ENCODE measurements around the gene DPRX.
"Not testable (repeated sequence)": the region's sequence is repeated elsewhere in the genome, so short reads cannot be mapped to it uniquely, and the experiment has no call there.

DPRX gene

GRCh38 chr19:53647350-53647749 lies 15.6 kb downstream of the DPRX start:
- no peak for DNase-seq

DNA sequence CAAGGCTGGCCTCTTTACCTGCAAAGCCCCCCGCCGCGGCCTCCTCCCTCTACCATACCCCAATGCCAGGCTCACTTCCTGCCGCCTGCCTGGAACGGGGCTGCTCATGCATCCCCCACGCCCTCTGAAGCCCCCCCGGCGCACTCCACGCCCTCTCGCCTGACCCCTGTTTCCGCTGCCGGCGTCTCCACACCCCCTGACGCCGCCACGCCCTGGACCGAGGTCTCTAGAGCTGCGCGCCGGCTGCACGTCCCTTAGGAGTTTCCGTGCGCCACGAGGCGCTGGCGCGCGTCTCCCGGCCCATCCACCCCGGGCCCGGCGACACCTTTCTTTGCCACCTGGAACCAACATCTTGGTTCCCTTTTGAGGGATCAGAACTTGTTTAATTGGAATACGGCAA lies 16.0 kb downstream of the DPRX start:
- no peak for DNase-seq

DNA sequence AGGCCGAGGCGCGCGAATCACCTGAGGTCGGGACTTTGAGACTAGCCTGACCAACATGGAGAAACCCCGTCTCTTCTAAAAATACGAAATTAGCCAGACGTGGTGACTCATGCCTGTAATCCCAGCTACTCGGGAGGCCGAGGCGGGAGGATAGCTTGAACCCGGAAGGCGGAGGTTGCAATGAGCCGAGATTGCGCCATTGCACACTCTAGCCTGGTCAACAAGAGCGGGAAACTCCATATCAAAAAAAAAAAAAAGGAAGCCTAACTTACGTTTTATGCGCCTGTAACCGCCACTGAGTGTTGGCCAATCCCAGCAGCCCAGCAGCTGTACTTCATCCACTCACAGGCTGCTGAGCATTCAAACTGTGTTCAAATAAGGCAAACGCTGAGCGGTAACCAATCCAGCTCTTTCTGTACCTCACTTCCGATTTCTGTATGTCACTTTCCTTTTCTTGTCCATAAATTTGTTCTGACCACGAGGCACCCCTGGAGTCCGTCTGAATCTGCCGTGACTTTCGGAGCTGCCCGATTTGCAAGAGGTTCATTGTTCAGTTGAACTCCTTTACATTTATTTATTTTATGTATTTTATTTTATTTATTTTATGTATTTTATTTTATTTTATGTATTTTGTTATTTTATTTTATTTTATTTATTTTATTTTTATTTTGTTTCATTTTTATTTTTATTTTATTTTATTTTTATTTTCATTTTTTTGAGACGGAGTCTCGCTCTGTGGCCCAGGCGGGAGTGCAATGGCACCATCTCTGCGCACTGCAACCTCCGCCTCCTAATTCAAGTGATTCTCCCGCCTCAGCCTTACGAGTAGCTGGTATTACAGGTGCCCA lies 18.2 kb downstream of the DPRX start:
- no peak for DNase-seq

DNA sequence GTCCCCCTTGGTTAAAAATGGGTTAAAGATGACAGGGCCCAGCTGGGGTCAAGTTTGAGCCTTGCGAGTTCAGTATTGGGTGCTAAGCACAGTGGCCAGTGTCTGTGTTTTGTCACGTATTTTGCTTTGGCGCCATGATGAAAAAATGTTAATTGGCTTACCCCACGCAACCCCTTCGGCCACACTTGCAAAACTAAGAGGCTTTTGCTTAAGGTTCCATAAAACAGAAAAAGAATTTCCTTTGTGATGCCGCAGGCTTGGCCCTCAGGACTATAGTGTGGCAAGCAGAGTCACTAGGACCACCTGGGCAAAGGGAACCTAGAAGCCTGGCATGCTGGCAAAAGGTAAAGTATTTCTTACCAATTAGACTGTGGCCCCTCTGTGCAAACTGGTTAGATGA lies 20.7 kb downstream of the DPRX start:
- DNase-seq = no peak

DNA sequence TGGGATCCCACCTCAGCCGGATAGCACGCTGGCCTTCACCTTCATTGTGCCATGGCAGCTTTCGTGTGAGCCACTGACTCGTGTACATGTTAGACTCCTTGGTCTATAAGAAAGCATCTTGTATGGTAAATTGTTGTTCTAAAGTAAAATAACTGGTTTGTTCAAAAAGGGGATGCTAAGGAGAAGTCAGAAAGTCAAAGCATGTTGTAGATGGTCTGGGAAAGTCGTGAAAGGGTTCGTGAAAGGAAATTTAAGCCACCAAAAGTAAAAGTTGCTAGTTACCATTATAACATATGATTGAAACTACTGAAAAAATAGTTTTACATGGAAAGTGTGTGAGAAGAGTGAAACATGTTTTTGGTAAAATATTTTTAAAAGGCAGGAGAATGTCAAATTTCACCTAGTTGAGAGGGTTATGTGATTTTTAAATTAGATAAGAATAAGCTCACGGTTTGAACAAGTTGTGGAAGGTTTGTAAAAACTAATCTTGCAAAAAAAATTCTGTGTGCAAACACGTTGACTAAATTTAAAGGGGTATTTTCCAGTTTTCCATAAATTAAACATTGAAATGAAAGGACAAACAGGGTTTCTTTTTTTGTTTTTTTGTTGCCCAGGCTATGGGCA lies 23.4 kb downstream of the DPRX start:
- DNase-seq = no peak

DNA sequence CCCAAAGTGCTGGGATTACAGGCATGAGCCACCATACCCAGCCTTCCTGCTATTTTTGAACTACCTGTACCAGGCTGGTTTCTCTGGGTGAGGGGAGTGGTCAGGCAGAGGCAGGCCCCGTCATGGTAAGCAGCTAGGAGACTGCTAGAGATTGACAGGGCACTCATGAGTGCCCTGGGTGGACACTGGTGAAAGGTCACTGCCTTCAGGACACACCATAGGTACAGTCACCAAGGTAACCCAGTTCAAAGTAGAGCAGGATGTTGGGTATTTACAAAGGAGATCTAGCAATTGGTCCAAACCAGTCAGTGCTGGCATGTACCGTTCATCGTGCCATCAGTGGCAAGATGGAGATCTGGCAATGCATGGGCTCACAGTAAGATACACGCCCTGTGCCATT lies 25.5 kb downstream of the DPRX start:
- DNase-seq = no peak

DNA sequence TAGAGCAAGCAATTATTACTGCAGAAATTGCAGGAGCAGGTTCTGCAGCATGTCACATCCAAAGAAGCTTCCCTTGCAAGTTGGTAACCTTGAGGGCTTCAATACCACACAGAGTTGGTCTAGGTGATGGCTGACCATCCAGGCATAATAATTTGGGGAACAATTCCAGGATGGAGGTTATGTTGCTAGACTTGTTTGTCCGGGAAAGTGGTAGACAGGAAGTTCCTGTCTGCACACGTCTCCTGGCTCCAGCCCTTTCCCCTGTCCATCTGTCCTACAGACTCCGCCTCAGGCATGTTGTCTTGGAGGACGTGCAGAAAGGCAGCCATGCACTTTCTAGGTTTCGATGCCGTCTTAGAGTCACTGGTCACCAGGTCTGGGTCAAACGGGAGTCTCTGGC lies 26.0 kb downstream of the DPRX start:
- DNase-seq = no peak

DNA sequence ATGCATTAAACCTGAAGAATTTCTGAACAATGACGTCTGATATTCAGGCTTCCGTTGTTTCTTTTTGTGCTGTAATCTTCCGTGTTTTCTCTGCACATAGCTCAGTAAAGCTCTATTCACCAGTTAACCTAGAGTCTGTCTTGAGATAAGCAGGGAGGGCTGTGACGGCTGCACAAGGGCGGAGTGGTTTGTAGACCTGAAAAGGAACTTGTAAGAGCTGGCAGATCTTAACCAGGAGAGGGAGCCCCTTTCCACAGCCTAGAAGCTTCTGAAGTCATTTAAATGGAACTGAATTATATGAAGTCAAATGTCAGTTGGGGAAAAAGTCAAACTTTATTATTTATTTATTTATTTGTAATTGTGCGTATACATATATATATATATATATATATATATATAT lies 27.5 kb downstream of the DPRX start:
- peak; percentile 2 for DNase-seq

GRCh38 chr19:53660584-53660983 lies 28.8 kb downstream of the DPRX start:
- DNase-seq = no peak

GRCh38 chr19:53662209-53662608 lies 30.4 kb downstream of the DPRX start:
- DNase-seq = no peak

DNA sequence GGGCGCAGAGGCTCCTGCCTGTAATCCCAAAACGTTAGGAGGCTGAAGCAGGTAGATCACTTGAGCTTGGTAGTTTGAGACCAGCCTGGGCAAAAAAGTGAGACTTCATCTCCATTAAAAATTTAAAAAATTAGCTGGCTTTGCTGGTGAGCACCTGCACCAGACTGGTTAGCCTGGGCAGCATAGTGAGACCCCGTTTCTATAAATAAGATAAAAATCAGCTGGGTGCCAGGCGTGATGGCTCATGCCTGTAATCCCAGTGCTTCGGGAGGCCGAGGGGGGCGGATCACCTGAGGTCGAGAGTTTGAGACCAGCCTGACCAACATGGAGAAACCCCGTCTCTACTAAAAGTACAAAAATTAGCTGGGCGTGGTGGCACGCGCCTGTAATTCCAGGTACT lies 32.4 kb downstream of the DPRX start:
- no peak for DNase-seq

DNA sequence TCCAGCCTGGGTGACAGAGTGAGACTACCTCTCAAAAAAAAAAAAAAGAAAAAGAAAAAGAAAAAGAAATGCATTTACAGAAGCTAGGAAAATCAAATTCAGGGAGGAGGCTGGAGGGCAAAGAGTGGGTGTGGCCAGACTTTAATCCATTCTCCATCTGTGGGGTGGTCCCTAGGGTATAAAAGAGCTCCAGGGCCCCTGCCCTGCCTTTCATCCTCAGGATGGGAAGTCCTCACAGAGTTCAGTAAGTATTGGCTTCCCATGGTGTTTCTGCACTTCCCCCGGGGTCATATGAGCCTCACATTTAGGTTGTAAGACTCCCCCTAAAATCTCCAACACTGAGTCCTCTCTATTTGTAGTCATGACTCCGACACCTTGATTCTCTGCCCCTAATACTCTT lies 33.0 kb downstream of the DPRX start:
- no peak for DNase-seq

GRCh38 chr19:53666331-53666730 lies 34.5 kb downstream of the DPRX start:
- not testable (repeated sequence) for DNase-seq

DNA sequence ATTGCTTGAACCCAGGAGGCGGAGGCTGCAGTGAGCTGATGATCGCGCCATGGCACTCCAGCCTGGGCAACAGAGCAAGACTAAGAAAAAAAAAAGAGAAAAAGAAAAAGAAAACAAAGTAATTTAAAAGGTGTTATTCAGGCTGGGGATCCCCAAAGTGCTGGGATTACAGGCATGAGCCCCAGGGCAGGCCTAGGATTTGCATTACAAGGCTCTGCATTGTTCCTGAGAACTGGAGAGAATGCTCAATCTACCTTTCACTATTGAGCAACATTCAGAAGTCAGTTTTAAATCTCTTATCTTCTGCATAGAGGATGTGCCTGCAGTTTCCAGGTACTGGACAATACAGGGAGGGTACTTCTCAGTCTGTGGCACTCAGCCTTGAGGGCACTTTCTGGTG lies 37.0 kb downstream of the DPRX start:
- not testable (repeated sequence) for DNase-seq

DNA sequence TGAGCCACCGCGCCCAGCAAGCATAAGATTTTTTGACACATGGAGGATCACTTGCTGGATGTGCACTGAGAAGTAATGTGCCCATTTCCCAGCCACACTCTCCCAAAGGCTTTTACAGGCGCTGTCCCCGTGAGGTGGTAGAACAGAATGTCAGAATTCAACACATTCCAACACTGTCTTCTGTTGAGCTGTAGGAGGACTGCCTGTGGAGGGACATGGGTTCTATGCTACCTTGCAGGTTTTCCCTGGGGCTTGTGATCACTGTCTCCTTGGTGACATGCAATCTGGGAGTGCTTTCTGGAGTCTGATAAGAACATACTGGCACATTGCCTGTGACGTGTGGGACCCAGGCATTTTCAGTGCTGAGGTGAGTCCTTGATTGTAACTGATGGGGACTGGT lies 38.5 kb downstream of the DPRX start:
- no peak for DNase-seq

- DNase-seq = no peak
Measured at GRCh38 chr19:53671663-53672062, 39.9 kb downstream of the DPRX start.

All from suppressor macrophage treated with lipopolysaccharide for 4 hours (primary cell).